WTC11 (cell line): Measurements from ENCODE around the gene GPRIN3. TPM values are rescaled to one million over a fixed set of nuclear protein-coding genes. Genes with fewer than 3 reads are reported as not detected.

Source experiments
- ATAC-seq: fragments of 200-7000 bp; cut with Tn5 transposase; 2 replicates; pipeline ENCODE4 v1.10.0; 2021; ENCODE audit warnings: mild to moderate bottlenecking, moderate library complexity
- CTCF ChIA-PET: fragments of 300-600 bp; sonication (Branson Sonifier 250); formaldehyde crosslinking; loops from one replicate; lab custom pipeline; 2021; ENCODE audit warnings: antibody characterized with exemption; lab: Charles Lee
- POLR2A ChIA-PET: fragments of 350-600 bp; sonication (Branson Sonifier 250); formaldehyde crosslinking; loops from one replicate; lab custom pipeline; 2021; ENCODE audit warnings: antibody characterized with exemption; lab: Charles Lee
- DNase-seq: peaks from one replicate; pipeline ENCODE4 v3.0.0; 2021; ENCODE audit warnings: low spot score
- H3K27ac Mint-ChIP-seq: 2 replicates; pipeline ENCODE4 v1.8.0; 2021; ENCODE audit warnings: mixed read lengths
- H3K27me3 Mint-ChIP-seq: 2 replicates; pipeline ENCODE4 v1.8.0; 2021; ENCODE audit warnings: low read depth, mild to moderate bottlenecking, moderate library complexity, mixed read lengths
- H3K36me3 Mint-ChIP-seq: 2 replicates; pipeline ENCODE4 v1.8.0; 2021; ENCODE audit warnings: mixed read lengths
- H3K4me1 Mint-ChIP-seq: 2 replicates; pipeline ENCODE4 v1.8.0; 2022; ENCODE audit warnings: mixed read lengths
- H3K4me3 Mint-ChIP-seq: 2 replicates; pipeline ENCODE4 v1.8.0; 2021; ENCODE audit warnings: mild to moderate bottlenecking, moderate library complexity, mixed read lengths
- H3K9me3 Mint-ChIP-seq: 2 replicates; pipeline ENCODE4 v1.8.0; 2021; ENCODE audit warnings: mixed read lengths
- AFF4 ChIP-seq: sonication (generic); formaldehyde crosslinking; IDR thresholded peaks from 2 replicates; pipeline ENCODE4 v1.8.1; 2023; ENCODE audit warnings: mild to moderate bottlenecking, missing genetic modification reagents, borderline replicate concordance
- ESRRA ChIP-seq: sonication (generic); formaldehyde crosslinking; IDR thresholded peaks from 2 replicates; pipeline ENCODE4 v1.8.1; 2022; ENCODE audit warnings: mild to moderate bottlenecking, missing genetic modification reagents, borderline replicate concordance
- GABPB1 ChIP-seq: sonication (generic); formaldehyde crosslinking; IDR thresholded peaks from 2 replicates; pipeline ENCODE4 v1.8.1; 2023; ENCODE audit warnings: mild to moderate bottlenecking, missing genetic modification reagents
- HMGXB4 ChIP-seq: sonication (generic); formaldehyde crosslinking; IDR thresholded peaks from 2 replicates; pipeline ENCODE4 v1.8.1; 2023; ENCODE audit warnings: mild to moderate bottlenecking, moderate library complexity, missing genetic modification reagents
- MYBL2 ChIP-seq: sonication (generic); formaldehyde crosslinking; IDR thresholded peaks from 2 replicates; pipeline ENCODE4 v1.8.1; 2023; ENCODE audit warnings: mild to moderate bottlenecking, moderate library complexity, missing genetic modification reagents
- NR2C2 ChIP-seq: sonication (generic); formaldehyde crosslinking; IDR thresholded peaks from 2 replicates; pipeline ENCODE4 v1.8.0; 2022; ENCODE audit warnings: mild to moderate bottlenecking, missing genetic modification reagents
- SMAD4 ChIP-seq: sonication (generic); formaldehyde crosslinking; IDR thresholded peaks from 2 replicates; pipeline ENCODE4 v1.8.0; 2022; ENCODE audit warnings: mild to moderate bottlenecking, missing genetic modification reagents
- ZBTB21 ChIP-seq: sonication (generic); formaldehyde crosslinking; IDR thresholded peaks from 2 replicates; pipeline ENCODE4 v1.8.1; 2023; ENCODE audit warnings: mild to moderate bottlenecking, missing genetic modification reagents, borderline replicate concordance
- ZNF263 ChIP-seq: sonication (generic); formaldehyde crosslinking; IDR thresholded peaks from 2 replicates; pipeline ENCODE4 v1.8.1; 2022; ENCODE audit warnings: low read depth, mild to moderate bottlenecking, moderate library complexity, missing genetic modification reagents
- ZNF281 ChIP-seq: sonication (generic); formaldehyde crosslinking; IDR thresholded peaks from 2 replicates; pipeline ENCODE4 v1.8.0; 2023; ENCODE audit warnings: mild to moderate bottlenecking, missing genetic modification reagents
- ZNF317 ChIP-seq: sonication (generic); formaldehyde crosslinking; IDR thresholded peaks from 2 replicates; pipeline ENCODE4 v1.8.1; 2023; ENCODE audit warnings: low read depth, mild to moderate bottlenecking, moderate library complexity, missing genetic modification reagents, borderline replicate concordance
- ZNF396 ChIP-seq: fragments of 250-450 bp; sonication (Bioruptor Pico); IDR thresholded peaks from 2 replicates; pipeline ENCODE4 v1.8.0; 2021; ENCODE audit warnings: mild to moderate bottlenecking, moderate library complexity, borderline replicate concordance
- ZSCAN18 ChIP-seq: fragments of 250-450 bp; sonication (Bioruptor Pico); IDR thresholded peaks from 2 replicates; pipeline ENCODE4 v2.1.2; 2022; ENCODE audit warnings: mild to moderate bottlenecking, moderate library complexity
- total RNA-seq: library from RNA; stranded (reverse); gene quantifications from 3 replicates; pipeline ENCODE4 v1.2.3, GENCODE V29; 2021
- TF ChIP-seq, protein P1 (sequence below): fragments of 250-450 bp; sonication (Bioruptor Pico); IDR thresholded peaks from 2 replicates; pipeline ENCODE4 v1.9.0; 2021; ENCODE audit warnings: mild to moderate bottlenecking
- TF ChIP-seq, protein P2 (sequence below): sonication (generic); formaldehyde crosslinking; conservative IDR thresholded peaks from 2 replicates; pipeline ENCODE4 v1.8.1; 2022; ENCODE audit warnings: mild to moderate bottlenecking, missing genetic modification reagents

The GPRIN3 gene
- total RNA-seq, 1 experiment from 2014 or later = 2.0 TPM

GRCh38 chr4:89277412-89277811, 30.2 kb downstream of the GPRIN3 start:
- no peak for DNase-seq
- Mint-ChIP-seq H3K27ac (no peak overlapping the region), H3K9me3 (peaks cover 7% of the 10 kb centered on the region), H3K4me3 (no peak overlapping the region), H3K4me1 (peaks cover 4% of the 10 kb centered on the region; the same call in 1 of the 2 replicates), H3K27me3 (no peaks in the 10 kb centered on the region), H3K36me3 (no peaks in the 10 kb centered on the region)
- ChIA-PET POLR2A (no interaction called here), CTCF (no interaction called here)
- TF ChIP-seq, protein P1, sequence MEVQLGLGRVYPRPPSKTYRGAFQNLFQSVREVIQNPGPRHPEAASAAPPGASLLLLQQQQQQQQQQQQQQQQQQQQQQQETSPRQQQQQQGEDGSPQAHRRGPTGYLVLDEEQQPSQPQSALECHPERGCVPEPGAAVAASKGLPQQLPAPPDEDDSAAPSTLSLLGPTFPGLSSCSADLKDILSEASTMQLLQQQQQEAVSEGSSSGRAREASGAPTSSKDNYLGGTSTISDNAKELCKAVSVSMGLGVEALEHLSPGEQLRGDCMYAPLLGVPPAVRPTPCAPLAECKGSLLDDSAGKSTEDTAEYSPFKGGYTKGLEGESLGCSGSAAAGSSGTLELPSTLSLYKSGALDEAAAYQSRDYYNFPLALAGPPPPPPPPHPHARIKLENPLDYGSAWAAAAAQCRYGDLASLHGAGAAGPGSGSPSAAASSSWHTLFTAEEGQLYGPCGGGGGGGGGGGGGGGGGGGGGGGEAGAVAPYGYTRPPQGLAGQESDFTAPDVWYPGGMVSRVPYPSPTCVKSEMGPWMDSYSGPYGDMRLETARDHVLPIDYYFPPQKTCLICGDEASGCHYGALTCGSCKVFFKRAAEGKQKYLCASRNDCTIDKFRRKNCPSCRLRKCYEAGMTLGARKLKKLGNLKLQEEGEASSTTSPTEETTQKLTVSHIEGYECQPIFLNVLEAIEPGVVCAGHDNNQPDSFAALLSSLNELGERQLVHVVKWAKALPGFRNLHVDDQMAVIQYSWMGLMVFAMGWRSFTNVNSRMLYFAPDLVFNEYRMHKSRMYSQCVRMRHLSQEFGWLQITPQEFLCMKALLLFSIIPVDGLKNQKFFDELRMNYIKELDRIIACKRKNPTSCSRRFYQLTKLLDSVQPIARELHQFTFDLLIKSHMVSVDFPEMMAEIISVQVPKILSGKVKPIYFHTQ (CRISPR knock-in tag) = no peak
- TF ChIP-seq ZNF263 (CRISPR knock-in tag) = no peak
- TF ChIP-seq, protein P2, sequence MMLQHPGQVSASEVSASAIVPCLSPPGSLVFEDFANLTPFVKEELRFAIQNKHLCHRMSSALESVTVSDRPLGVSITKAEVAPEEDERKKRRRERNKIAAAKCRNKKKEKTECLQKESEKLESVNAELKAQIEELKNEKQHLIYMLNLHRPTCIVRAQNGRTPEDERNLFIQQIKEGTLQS (CRISPR knock-in tag) = no peak
- TF ChIP-seq ZNF281 = no peak
- TF ChIP-seq AFF4 (CRISPR knock-in tag) = no peak
- TF ChIP-seq MYBL2 = no peak
- TF ChIP-seq SMAD4 (CRISPR knock-in tag) = no peak
- no peak for TF ChIP-seq ESRRA
- TF ChIP-seq GABPB1 = no peak
- TF ChIP-seq ZSCAN18 (CRISPR knock-in tag) = no peak
- TF ChIP-seq HMGXB4 = no peak
- ATAC-seq = no peak

GRCh38 chr4:89276296-89276695, 31.3 kb downstream of the GPRIN3 start:
- Mint-ChIP-seq H3K36me3 (no peaks in the 10 kb centered on the region), H3K27ac (no peak overlapping the region), H3K9me3 (peaks cover 7% of the 10 kb centered on the region), H3K4me3 (no peak overlapping the region), H3K4me1 (no peaks in the 10 kb centered on the region), H3K27me3 (no peaks in the 10 kb centered on the region)
- ATAC-seq (no peak), DNase-seq (no peak)
- ChIA-PET CTCF (no interaction called here), POLR2A (no interaction called here)
- TF ChIP-seq NR2C2 (CRISPR knock-in tag) = no peak
- TF ChIP-seq ZNF396 (CRISPR knock-in tag) = no peak
- TF ChIP-seq ZNF317 (CRISPR knock-in tag) = no peak
- no peak for TF ChIP-seq ZBTB21
